Peyer's patch (tissue), 4 donors: ENCODE data around the gene ARFGEF2. TPM values are rescaled to one million over a fixed set of nuclear protein-coding genes. Genes with fewer than 3 reads are reported as not detected.

Experiments
- DNase-seq, 3 donors: peaks; one replicate each; pipeline ENCODE4 v3.0.0-alpha.2; 2017 to 2019
- H3K27ac ChIP-seq, 4 donors: fragments of 200-600 bp; sonication (generic); one replicate each; pipeline ENCODE4 v1.5.1; 2016 to 2019
- H3K27me3 ChIP-seq, 2 donors: fragments of 200-600 bp; sonication (generic); one replicate each; pipeline ENCODE4 v1.5.1; 2019
- H3K36me3 ChIP-seq, 3 donors: fragments of 200-600 bp; sonication (generic); one replicate each; pipeline ENCODE4 v1.5.1; 2016 to 2019
- H3K4me1 ChIP-seq, 4 donors: fragments of 200-600 bp; sonication (generic); one replicate each; pipeline ENCODE4 v1.5.1; 2016 to 2019
- H3K4me3 ChIP-seq, 4 donors: fragments of 200-600 bp; sonication (generic); 1 replicate in 3 of 4; 2 replicates in 1 of 4; pipeline ENCODE4 v1.5.1; 2016 to 2019; ENCODE audit warnings: mild to moderate bottlenecking in 1 of 4
- H3K9me3 ChIP-seq, 4 donors: fragments of 200-600 bp; sonication (generic); one replicate each; pipeline ENCODE4 v1.5.1; 2016 to 2019; ENCODE audit warnings: mild to moderate bottlenecking in 1 of 4
- CTCF ChIP-seq, 6 experiments: fragments of 450-650 bp in 4 of 6; fragments of 200-600 bp in 2 of 6; sonication (generic) in 1 of 6; IDR thresholded peaks; one replicate each; pipeline ENCODE4 v1.5.1; 2017 to 2019; ENCODE audit warnings: antibody characterized with exemption in 6 of 6, mild to moderate bottlenecking in 3 of 6, moderate library complexity in 1 of 6
- POLR2A ChIP-seq, 2 donors: fragments of 450-650 bp; IDR thresholded peaks; one replicate each; pipeline ENCODE4 v1.5.1; 2017; ENCODE audit warnings: antibody characterized with exemption in 2 of 2, mild to moderate bottlenecking in 2 of 2, moderate library complexity in 2 of 2
- total RNA-seq, 4 donors: library from RNA; depleted of rRNA; stranded (reverse); fragments of >200 nt; gene quantifications; one replicate each; pipeline ENCODE4 v1.1.0, GENCODE V29; 2016

ARFGEF2 gene
- total RNA-seq, 4 donors from 2014 or later, result 38.0 to 170 (median 43.4) TPM

- Histone ChIP-seq H3K9me3 (no peaks in the 10 kb centered on the region), H3K27me3 (no peaks in the 10 kb centered on the region), H3K4me3 (no peak overlapping the region), H3K27ac (no peak overlapping the region), H3K36me3 (no peaks in the 10 kb centered on the region), H3K4me1 (no peaks in the 10 kb centered on the region)
- TF ChIP-seq CTCF (IDR thresholded peaks at IDR 0.05) (no peak), POLR2A (IDR thresholded peaks at IDR 0.05) (no peak)
- DNase-seq, result no peak
These were observed 20.2 kb upstream of the ARFGEF2 start for GRCh38 chr20:48901326-48901725.

GRCh38 chr20:48903705-48904104 is 17.8 kb upstream of the ARFGEF2 start:
- Histone ChIP-seq H3K9me3 (no peaks in the 10 kb centered on the region), H3K4me1 (no peaks in the 10 kb centered on the region), H3K36me3 (no peaks in the 10 kb centered on the region), H3K27ac (no peak overlapping the region), H3K4me3 (no peak overlapping the region), H3K27me3 (no peaks in the 10 kb centered on the region)
- TF ChIP-seq POLR2A (IDR thresholded peaks at IDR 0.05), result no peak
- DNase-seq, result no peak

- H3K4me3 ChIP-seq, result no peak overlapping the region
- TF ChIP-seq POLR2A (IDR thresholded peaks at IDR 0.05), result no peak
- peak; percentile 78 to 96 (median 85) for TF ChIP-seq CTCF (IDR thresholded peaks at IDR 0.05)
These were observed 16.8 kb upstream of the ARFGEF2 start for GRCh38 chr20:48904566-48905296.

GRCh38 chr20:48905297-48905647 is 16.2 kb upstream of the ARFGEF2 start:
- no peaks in the 10 kb centered on the region for H3K4me1 ChIP-seq
- H3K4me3 ChIP-seq, result no peak overlapping the region
- TF ChIP-seq POLR2A (IDR thresholded peaks at IDR 0.05) (no peak), CTCF (IDR thresholded peaks at IDR 0.05) (no peak)
- H3K27ac ChIP-seq, result no peak overlapping the region
- H3K9me3 ChIP-seq, result no peaks in the 10 kb centered on the region
- H3K27me3 ChIP-seq, result no peaks in the 10 kb centered on the region
- no peak for DNase-seq
- H3K36me3 ChIP-seq, result no peaks in the 10 kb centered on the region

More at GRCh38 chr20:48904566-48905296, 16.8 kb upstream of the ARFGEF2 start:
- no peaks in the 10 kb centered on the region for H3K4me1 ChIP-seq
- H3K36me3 ChIP-seq, result no peaks in the 10 kb centered on the region
- peak in 2 of 3 donors; percentile 61 to 84 for DNase-seq
- H3K27me3 ChIP-seq, result no peaks in the 10 kb centered on the region
- H3K9me3 ChIP-seq, result no peaks in the 10 kb centered on the region
- no peak overlapping the region for H3K27ac ChIP-seq

- Histone ChIP-seq H3K27me3 (no peaks in the 10 kb centered on the region), H3K36me3 (no peaks in the 10 kb centered on the region), H3K27ac (no peak overlapping the region), H3K9me3 (no peaks in the 10 kb centered on the region), H3K4me3 (no peak overlapping the region), H3K4me1 (no peaks in the 10 kb centered on the region)
- no peak for DNase-seq
- TF ChIP-seq POLR2A (IDR thresholded peaks at IDR 0.05), result no peak
These were observed 15.2 kb upstream of the ARFGEF2 start for GRCh38 chr20:48906221-48906877.

GRCh38 chr20:48908656-48909319 is 12.7 kb upstream of the ARFGEF2 start:
- H3K4me1 ChIP-seq, result no peaks in the 10 kb centered on the region
- no peaks in the 10 kb centered on the region for H3K36me3 ChIP-seq
- H3K9me3 ChIP-seq, result no peaks in the 10 kb centered on the region
- H3K4me3 ChIP-seq, result no peak overlapping the region
- H3K27me3 ChIP-seq, result no peaks in the 10 kb centered on the region
- TF ChIP-seq POLR2A (IDR thresholded peaks at IDR 0.05) (no peak), CTCF (IDR thresholded peaks at IDR 0.05) (no peak)
- H3K27ac ChIP-seq, result no peak overlapping the region
- DNase-seq, result no peak
